Lower leg skin (tissue), 3 donors: Measurements from ENCODE around the gene AMN1.

Experiments
- CTCF ChIP-seq, 3 donors: fragments of 450-650 bp; IDR thresholded peaks; one replicate each; pipeline ENCODE4 v1.5.1; 2016; ENCODE audit warnings: antibody characterized with exemption in 3 of 3, mild to moderate bottlenecking in 3 of 3, moderate library complexity in 2 of 3
- POLR2A ChIP-seq, 2 donors: fragments of 450-650 bp; IDR thresholded peaks; one replicate each; pipeline ENCODE4 v1.6.1; 2016 to 2017; ENCODE audit warnings: antibody characterized with exemption in 2 of 2, mild to moderate bottlenecking in 1 of 2, moderate library complexity in 1 of 2

GRCh38 chr12:31687101-31687527, 41.7 kb downstream of the AMN1 start:
- TF ChIP-seq CTCF (IDR thresholded peaks at IDR 0.05) = no peak
- TF ChIP-seq POLR2A (IDR thresholded peaks at IDR 0.05) = no peak
